Retinal pigment epithelial cell (primary cell): ENCODE data around the gene MAPK4.

ENCODE experiments used
- DNase-seq: peaks from one replicate; pipeline ENCODE4 v3.0.0-alpha.2; 2010; ENCODE audit warnings: low read depth
- H3K4me3 ChIP-seq: 2 replicates; pipeline ENCODE4 v1.5.1; 2011; ENCODE audit warnings: mild to moderate bottlenecking, low read length, control low read depth, moderate library complexity
- TF ChIP-seq, protein P1 (sequence below): conservative IDR thresholded peaks from 2 replicates; pipeline ENCODE4 v1.5.1; 2011; ENCODE audit warnings: low read depth, low read length, control low read depth, inconsistent platforms

Gene MAPK4

DNA sequence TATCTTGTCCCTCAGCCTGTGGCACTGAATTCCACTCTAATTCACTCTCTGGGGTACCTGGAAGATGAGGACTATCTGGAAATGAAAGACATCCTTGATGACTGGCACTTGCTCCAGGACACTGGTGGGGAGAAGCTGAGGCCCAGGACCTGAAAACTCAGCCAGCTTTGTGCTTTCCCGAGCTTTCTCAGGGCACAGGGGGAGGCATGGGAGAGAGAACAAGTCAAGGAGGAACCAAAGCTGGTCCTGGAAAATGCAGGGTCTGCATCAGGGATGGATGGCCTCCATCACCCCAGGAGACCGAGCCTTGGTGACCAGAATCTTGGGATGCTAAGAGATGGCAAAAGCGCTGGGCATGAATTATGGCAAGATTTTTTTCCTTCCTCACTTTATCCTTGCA is 65.1 kb downstream of the MAPK4 start:
- TF ChIP-seq, protein P1, sequence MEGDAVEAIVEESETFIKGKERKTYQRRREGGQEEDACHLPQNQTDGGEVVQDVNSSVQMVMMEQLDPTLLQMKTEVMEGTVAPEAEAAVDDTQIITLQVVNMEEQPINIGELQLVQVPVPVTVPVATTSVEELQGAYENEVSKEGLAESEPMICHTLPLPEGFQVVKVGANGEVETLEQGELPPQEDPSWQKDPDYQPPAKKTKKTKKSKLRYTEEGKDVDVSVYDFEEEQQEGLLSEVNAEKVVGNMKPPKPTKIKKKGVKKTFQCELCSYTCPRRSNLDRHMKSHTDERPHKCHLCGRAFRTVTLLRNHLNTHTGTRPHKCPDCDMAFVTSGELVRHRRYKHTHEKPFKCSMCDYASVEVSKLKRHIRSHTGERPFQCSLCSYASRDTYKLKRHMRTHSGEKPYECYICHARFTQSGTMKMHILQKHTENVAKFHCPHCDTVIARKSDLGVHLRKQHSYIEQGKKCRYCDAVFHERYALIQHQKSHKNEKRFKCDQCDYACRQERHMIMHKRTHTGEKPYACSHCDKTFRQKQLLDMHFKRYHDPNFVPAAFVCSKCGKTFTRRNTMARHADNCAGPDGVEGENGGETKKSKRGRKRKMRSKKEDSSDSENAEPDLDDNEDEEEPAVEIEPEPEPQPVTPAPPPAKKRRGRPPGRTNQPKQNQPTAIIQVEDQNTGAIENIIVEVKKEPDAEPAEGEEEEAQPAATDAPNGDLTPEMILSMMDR, result no peak
- no peak overlapping the region for H3K4me3 ChIP-seq
- no peak for DNase-seq

DNA sequence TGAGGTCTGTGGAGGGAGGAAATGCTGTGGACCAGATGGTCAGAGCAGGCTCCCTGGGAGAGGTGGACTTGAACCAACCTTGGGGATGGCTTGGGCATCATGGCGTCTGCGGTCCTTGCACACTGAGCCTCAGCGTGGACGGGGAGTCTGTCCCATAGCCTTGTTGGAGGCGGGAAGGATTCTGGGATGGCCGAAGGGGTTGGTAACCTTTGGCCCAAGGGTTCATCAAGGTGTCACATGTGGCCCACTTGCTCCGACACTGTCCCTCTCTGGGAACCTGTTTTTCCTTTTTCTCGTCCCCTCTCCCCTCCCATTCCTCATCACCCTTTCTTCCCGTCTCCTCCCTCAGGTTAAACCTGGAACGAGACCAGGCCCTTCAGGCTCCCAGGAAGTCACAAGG is 66.4 kb downstream of the MAPK4 start:
- no peak overlapping the region for H3K4me3 ChIP-seq
- no peak for DNase-seq
- TF ChIP-seq, protein P1, result no peak

DNA sequence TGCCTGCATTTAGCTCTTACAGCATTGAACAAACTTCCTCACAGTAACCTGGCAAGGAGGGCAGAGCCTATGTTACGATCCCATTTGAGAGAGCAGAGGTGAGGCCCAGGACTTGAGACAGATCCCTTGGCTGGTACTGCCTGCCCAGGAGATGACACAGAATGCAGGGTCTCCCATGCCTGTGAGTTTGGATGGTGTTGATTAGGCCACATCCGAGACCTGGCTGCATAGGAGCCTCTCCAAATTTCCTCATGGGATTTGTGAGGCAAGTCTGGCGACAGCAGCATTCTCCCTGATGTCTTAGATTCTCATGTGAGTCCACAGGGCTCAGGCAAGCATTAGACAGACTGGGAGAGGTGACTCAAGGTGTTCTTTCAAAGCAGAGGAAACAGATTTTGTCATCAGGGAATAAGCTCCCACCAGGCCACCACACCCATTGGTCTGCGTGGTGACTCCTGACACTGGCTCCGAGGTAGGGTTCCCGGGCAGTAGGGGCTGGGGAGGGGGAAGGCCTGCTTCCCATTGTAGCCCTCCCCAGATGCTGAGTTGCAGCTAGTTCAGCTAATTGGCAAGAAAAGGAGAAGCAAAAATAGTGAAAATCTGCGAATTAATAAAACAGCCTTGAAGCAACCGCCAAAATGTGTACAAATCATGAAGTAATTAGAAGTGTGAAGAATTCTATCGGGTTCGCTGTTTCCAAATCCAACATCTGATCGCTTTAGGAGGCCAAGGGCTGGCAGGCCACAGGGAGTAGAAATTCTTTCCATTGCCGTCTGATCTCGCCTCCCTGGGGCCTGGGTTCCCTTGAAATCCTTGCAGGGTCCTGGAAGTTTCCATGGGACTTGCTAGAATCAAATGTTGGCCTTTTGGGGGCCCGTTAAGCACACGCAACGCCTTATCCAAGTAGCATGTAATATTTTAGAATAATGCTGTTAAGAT is 68.0 kb downstream of the MAPK4 start:
- TF ChIP-seq, protein P1, result no peak
- no peak overlapping the region for H3K4me3 ChIP-seq
- DNase-seq, result no peak

DNA sequence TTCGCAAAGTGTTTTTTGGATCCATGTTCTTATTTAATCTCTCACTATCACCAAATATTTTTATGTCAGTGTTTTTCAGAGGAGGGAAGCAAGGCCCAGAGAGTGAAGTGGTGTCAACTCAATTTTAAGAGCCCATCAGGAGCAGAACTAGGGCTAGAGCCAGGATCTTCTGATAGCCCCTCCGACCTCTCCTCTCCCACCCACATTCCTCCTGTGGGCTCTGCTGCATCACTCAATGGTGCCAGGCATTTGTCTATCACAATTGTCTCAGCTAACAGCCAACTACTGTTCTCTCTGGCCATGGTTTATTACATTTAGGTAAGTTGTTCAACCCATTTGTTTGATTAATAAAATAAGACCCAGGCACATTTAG is 68.6 kb downstream of the MAPK4 start:
- TF ChIP-seq, protein P1, result no peak
- DNase-seq, result no peak

DNA sequence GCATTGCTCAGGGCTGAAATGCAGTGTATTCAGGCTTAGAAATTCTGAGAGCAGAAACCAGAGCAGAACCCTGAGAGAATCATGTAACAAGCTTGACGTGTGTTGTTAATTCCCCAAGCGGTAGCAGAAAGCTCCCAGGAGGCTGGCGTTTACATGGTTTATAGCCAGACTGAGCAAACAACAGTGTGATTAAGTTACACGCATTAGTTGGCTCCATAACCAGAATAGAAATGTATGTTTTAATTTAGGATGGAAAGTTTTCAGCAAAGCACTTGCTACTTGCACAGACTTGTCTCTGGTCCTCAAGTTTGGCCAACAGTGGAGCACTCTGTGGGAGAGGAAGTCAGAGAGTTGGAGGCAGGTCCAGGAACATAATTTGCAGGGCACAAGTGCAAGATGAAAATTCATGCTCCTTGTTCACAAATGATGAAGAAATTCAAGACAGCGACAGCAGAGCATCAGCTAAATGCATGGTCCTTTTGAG is 69.3 kb downstream of the MAPK4 start:
- H3K4me3 ChIP-seq, result no peak overlapping the region
- TF ChIP-seq, protein P1, result no peak
- no peak for DNase-seq

More for the DNA sequence above, 68.6 kb downstream of the MAPK4 start:
- no peak overlapping the region for H3K4me3 ChIP-seq

DNA sequence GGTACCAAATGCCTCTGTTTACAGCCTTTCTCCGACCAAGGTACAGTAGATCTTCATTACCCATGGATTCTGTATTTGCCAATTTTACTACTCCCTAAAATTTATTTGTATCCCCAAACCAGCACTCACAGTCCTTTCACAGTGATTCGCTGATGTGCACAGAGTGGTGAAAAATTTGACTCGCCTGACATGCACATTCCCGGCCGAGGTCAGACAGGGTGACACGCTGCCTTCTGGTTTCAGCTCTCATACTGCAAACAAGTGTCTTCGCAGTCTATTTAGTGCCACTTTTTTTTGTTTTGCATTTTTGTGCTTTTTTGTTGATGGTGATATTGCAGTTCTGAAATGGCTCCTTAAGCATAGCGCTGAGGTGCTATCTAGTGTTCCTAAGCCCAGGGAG is 71.0 kb downstream of the MAPK4 start:
- H3K4me3 ChIP-seq, result no peak overlapping the region
- TF ChIP-seq, protein P1, result no peak
- DNase-seq, result no peak
